A549 (cell line): ENCODE results near the gene FAM163B.

Experiments used
- CTCF ChIP-seq: fragments of >200 bp; sonication (Bioruptor Twin); formaldehyde crosslinking; IDR thresholded peaks from 3 replicates; pipeline ENCODE4 v1.5.1; 2016
- MAX ChIP-seq: IDR thresholded peaks from 2 replicates; pipeline ENCODE4 v1.6.1; 2012
- MYC ChIP-seq: IDR thresholded peaks from 2 replicates; pipeline ENCODE4 v1.6.1; 2012; ENCODE audit warnings: mild to moderate bottlenecking, inconsistent platforms, low read length, improper control_type of control experiment, borderline replicate concordance
- PBX3 ChIP-seq: IDR thresholded peaks from 2 replicates; pipeline ENCODE4 v1.6.1; 2012
- PHF8 ChIP-seq: fragments of 200-600 bp; sonication (generic); IDR thresholded peaks from 2 replicates; pipeline ENCODE4 v1.6.1; 2016; ENCODE audit warnings: low read depth, mild to moderate bottlenecking, antibody characterized with exemption, moderate library complexity, borderline replicate concordance
- POLR2A ChIP-seq: IDR thresholded peaks from 2 replicates; pipeline ENCODE4 v1.6.1; 2012; ENCODE audit warnings: mild to moderate bottlenecking, low read length
- RFX5 ChIP-seq: fragments of 450-650 bp; IDR thresholded peaks from 2 replicates; pipeline ENCODE4 v1.7.1; 2014; ENCODE audit warnings: antibody characterized with exemption, mild to moderate bottlenecking, moderate library complexity
- SREBF2 ChIP-seq: fragments of 450-650 bp; IDR thresholded peaks from 2 replicates; pipeline ENCODE4 v1.6.1; 2014; ENCODE audit warnings: mild to moderate bottlenecking, moderate library complexity
- USF2 ChIP-seq: fragments of 450-650 bp; IDR thresholded peaks from 2 replicates; pipeline ENCODE4 v1.6.1; 2014; ENCODE audit warnings: antibody characterized with exemption

- TF ChIP-seq PBX3 = no peak
- TF ChIP-seq PHF8 = no peak
- no peak for TF ChIP-seq POLR2A
- TF ChIP-seq CTCF = no peak
- TF ChIP-seq MYC = no peak
- TF ChIP-seq RFX5 = no peak
- TF ChIP-seq MAX = no peak
- no peak for TF ChIP-seq USF2
- TF ChIP-seq SREBF2 = no peak
These were observed 52.8 kb downstream of the FAM163B start for GRCh38 chr9:133556354-133556753.
